SH-SY5Y (cell line): ENCODE data around the gene SEMA4D.

Experiments used
- GATA2 ChIP-seq: IDR thresholded peaks from 2 replicates; pipeline ENCODE4 v1.6.1; 2011; ENCODE audit warnings: mild to moderate bottlenecking, low read depth, low read length
- GATA3 ChIP-seq: IDR thresholded peaks from 2 replicates; pipeline ENCODE4 v1.6.1; 2011; ENCODE audit warnings: low read depth, mild to moderate bottlenecking, low read length, moderate library complexity

The SEMA4D gene

DNA sequence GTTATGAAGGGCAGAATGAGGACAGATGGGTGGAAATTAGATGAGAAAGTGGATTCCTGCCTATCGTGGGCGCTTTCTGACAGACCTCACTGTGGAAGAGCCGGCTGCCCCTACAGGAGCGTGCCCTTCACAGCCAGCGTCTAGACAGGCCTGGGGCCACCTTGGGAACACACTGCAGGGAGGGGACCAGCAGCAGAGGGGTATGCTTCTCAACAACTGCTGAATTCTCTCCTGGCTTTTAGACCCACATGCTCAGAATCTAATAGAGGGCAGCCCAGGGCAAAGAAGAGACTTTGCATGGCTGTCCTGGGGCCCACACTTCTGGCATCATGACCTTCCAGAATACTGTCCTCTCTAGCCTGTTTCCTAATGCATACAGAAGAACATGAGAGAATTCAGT is 2.1 kb upstream of the SEMA4D start:
- no peak for TF ChIP-seq GATA3
- TF ChIP-seq GATA2: no peak

DNA sequence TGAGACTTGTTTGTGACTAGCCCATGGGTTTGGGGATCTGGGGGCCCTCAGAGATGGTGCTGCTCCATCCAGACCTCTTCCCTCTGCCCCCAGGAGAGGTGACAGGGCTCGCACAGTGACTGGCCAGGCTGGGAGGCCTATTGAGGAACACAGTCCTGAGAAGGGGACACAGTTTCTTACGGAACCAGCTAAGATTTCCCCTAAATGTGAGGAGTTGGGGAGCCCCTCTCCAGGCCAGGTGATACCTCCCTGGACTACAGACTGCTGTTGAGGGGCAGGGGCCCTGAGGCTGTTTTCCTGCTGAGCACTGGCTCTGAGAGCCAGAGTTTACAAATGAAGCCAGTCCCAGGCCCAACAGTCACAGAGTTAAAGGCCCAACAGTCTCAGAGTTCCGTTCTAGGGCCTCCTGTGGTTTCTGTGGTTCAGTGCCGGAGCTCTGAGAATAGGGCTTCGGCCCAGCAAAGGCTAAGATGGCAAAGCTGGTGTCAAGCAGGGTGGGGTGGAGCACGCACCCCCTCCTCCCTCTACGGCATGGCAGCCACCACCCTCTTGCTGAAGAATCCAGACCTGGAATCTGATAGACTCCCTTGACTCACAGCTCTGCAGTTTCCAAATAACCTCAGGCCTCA is 1.1 kb upstream of the SEMA4D start:
- TF ChIP-seq GATA2 (no peak), GATA3 (no peak)

DNA sequence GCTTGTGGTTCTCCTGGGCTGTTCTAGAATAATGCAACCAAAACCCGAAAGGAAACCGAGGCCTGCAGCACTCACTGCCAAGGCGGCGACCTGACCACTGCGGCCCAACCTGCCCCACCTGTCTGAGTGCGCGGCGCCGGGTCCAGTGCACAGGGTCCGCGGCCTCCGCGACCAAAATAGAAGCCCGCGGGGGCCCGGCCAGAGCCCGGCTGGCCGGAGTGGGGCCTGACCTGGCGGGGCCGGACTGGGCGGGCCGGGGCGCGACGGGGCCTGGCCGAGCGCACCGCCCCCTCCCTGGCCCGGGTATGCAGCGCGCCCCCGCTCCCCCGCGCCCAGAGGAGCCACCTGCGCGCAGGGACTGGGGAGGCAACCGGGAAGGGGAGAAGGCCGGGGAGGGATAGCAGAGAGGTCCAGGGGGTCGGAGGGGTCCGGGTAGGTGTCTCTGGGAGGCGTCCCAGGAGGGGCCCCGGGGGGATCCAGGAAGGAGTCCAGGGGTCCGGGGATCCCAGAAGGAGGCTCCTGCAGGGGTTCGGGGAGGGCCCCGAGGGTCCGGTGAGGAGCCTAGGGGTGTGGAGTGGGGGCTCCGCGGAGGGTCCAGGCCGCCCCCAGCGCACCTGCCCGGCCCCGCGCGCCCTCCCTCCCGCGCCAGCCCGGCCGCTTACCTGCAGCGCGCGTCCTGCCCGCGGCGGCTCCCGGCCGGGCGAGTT is 503 bp downstream of the SEMA4D start:
- TF ChIP-seq GATA3: no peak
- TF ChIP-seq GATA2: no peak

DNA sequence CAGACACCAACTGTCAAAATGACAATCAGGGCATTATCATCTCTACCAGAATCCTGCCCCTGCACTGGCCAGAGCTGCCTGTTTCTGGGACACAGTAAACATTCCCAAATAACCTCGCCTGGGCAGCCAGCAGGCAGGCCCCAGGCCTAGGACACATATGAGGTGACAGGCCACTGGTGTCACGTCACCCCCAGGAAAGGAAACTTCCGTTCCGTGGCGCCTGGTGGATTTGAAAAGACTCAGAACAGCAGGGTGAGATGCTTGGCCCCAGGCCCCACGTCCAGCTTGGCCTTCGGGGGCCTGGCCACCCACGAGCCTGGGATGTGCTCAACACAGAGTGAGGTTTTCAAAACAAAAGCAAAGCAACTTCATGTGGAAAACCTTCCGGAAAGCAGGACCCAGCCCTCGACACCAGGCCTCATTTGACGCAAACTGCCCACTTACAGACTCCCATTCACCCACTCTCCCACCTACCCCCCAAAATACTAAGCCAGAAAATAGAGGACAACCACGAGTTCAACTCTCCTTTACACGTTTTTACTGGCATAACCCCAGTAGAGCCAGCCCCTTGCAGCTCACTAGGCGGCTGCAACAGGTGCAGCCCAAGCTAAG is 1.2 kb downstream of the SEMA4D start:
- TF ChIP-seq GATA3: no peak
- TF ChIP-seq GATA2: no peak

DNA sequence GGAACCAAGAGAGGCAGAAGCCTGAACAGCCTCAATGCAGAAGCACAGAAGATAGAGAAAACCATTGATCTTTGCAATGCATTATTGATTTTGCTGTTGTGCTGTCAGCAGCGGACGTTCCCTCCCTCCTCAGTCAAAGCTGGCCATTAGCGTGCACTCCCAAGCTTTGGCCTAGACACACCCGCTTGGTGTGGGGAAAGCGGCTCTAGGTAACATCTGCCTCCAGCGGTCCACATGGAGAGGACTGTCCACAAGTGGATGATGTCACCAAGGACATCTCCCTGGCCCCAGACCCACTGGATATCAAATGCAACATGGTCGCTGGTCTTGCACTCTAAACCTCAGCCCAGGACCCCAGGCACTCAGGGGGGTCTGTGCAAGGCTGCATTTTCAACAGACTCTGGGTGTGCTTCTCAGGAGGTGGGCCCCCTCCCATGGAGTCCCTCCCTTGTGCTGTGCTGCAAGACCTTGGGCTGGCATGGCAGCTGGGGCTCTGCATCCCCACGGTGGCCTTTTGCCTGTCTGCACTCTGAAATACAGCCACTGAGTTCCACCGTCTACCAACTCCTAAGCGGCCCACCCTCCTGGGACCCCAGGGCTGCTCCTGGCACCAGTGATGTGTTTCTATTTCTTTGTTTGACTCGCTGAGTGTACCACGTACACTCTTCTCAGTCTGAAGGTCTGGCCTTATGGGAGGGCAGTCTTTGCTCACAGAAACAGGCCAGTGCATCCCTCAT is 1.9 kb downstream of the SEMA4D start:
- no peak for TF ChIP-seq GATA2
- no peak for TF ChIP-seq GATA3

DNA sequence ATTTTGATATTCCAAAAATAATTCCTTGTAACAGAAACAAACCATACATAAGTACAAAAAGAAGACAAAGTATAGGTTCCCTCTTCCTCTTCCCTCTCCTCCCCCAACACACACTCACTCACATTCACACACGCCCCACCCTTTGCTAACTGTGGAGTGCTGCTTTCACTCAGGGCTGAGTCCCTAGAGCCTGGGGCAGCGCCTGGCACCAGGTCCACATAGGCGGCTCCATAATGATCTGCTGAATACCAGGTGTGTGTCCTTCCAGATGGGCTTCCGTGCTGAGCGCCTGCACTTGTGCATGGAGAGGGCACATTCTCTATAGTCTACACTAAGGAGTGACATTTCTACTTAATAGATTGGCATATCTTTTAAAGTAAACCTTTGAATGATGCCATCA is 3.7 kb downstream of the SEMA4D start:
- no peak for TF ChIP-seq GATA2
- no peak for TF ChIP-seq GATA3

DNA sequence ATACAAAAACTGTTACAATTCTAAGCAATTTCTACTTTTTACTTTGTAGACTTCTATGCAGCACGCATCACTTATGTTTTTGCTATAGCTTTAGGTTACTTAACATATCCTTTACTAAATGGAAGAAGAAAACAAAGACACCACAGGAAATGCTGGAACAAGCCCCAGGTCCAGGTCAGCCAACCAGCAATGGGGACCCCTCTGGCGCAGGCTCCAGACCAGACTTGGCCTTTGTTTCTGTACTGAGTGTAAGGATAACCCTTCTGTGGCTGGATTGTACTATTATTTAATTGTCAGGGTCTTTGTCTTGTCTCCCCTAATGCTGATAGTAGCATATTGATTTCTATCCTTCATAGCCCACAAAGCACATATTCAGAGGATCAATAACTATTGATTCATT is 4.2 kb downstream of the SEMA4D start:
- TF ChIP-seq GATA3 (no peak), GATA2 (no peak)

DNA sequence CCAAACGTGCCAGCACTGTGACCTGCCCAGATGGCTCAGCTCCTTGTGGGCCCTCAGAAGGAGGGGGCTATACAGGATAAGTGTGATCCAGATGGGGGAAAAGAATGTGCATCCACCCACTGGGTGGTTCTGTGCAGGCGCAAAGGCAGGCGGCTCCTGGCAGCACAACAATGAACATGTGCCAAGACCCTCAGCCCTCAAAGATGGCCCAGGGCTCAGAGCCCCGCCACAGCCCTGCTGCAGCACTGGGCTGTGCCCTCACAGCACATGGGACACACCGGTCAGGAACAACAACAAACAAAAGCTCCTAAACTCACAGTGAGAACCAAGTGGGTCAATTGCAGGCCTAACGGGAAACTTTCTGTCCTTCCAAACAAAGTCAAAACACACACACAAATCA is 4.7 kb downstream of the SEMA4D start:
- no peak for TF ChIP-seq GATA2
- no peak for TF ChIP-seq GATA3

DNA sequence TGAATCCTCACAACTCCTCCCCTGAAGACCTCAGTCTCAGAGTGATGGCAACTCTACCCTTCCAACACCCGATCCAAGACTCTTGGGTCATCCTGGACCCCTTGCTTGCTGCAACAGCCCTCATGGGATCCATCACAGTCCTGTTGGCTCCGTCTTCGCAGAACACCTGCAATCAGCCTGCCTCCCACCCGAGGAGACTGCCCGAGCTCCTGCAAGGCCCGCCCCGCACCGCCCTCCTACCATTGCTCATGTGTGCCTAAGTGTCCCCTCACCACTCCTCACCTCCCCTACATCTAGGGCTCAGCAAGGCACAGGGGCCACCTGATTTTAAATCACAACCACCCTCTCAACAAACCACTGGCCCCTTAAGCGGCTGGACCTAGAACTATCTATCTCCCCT is 5.3 kb downstream of the SEMA4D start:
- TF ChIP-seq GATA3 (no peak), GATA2 (no peak)

DNA sequence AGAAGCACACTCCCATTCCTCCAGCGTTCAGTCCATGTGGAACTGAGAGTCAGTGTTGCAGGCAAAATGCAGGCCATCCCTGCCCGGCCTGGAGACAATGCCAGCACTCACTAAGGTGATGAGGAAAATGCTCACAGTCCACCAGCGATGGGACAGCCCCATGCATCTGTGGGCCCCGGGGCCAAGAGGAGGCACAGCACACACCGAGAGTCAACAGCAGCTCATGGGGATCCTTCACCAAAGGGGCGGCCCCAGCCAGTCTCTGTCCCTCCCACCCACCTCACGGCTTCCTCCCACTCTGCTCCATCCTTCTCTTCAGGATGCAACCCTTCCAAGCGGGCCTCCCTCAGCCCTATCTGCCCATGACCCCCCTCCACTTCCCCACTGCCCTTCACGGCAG is 6.2 kb downstream of the SEMA4D start:
- TF ChIP-seq GATA3: no peak
- TF ChIP-seq GATA2: no peak

DNA sequence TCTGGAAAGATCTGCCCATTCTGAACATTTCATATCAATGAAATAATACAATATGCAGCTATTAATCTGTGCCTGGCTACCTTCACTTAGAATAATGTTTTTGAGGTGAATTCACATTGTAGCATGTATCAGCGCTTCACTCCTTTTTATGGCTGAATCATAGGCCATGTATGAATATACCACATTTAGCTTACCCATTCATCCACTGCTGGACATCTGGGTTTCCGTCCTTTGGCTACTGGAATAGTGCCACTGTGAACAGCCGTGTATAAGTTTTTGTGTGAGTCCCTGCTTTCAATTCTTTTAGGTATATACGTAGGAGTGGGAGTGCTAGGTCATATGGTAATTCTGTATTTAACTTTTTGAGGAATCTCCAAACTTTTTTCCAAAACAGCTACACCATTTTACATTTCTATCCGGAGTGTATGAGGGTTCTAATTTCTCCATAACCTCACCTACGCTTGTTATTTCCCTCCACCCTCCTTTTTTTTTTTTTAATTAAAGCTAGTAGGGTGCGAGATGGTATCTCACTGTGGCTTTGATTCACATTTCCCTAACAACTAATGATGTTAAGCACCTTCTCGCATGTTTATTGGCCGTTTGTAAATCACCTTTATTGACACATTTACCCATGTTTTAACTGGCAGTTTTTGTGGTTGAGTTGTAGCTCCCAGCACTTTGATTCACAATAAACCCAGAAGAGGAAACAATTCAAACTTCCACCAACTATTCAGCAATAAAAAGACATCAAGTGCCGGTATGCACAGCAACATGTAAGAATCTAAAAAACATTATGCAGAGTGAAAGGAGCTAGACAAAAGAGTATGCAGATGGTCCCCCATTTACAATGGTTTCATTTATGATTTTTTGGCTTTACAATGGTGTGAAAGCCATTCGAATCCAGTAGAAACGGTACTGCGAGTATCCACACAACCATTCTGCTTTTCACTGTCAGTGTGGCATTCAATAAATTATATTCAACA is 8.1 kb downstream of the SEMA4D start:
- TF ChIP-seq GATA2 (no peak), GATA3 (no peak)

DNA sequence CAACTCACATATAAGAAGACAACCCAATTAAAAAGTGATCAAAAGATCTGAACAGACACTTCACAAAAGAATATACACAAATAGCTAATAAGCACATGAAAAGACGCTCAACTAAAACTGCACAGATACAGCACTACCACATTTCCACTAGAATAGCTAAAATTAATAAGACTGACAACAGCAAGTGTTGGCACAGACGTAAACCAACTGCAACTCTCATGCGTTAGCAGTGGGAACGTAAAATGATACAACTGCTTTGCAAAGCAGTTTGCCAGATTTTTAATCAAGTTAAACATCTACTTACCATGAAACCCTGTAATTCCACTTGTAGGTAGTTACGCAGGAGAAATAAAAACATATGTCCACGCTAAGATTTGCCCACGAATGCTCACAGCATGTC is 9.0 kb downstream of the SEMA4D start:
- TF ChIP-seq GATA2 (no peak), GATA3 (no peak)

DNA sequence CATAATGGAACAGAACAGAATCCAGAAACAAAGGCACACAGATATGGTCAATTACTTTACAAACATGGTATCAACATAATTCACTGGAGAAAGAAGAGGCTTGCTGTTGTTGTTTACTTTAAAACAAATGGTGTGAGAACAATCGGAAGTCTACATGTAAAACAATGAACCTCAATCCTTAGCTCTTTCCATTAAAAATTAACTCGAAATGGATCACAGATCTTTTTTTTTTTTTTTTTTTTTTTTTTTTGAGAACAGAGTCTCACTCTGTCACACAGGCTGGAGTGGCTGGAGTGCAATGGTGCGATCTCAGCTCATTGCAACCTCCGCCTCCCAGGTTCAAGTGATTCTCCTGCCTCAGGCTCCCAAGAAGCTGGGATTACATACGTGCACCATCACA is 9.8 kb downstream of the SEMA4D start:
- TF ChIP-seq GATA2 (no peak), GATA3 (no peak)

DNA sequence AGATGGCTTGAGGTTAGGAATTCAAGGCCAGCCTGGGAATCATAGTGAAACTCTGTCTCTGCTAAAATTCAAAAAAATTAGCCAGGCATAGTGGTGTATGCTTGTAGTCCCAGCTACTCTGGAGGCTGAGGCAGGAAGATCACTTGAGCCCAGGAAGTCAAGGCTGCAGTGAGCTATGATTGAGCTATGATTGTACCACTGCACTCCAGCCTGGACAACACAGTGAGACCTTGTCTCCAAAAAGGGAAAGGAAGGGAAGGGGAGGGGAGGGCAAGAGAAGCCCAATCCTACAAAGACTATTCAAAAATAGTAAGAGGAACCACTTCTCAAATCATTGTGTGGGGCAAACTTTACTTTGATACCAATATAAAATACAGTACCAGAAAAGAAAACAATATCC is 11.2 kb downstream of the SEMA4D start:
- TF ChIP-seq GATA2: no peak
- no peak for TF ChIP-seq GATA3

DNA sequence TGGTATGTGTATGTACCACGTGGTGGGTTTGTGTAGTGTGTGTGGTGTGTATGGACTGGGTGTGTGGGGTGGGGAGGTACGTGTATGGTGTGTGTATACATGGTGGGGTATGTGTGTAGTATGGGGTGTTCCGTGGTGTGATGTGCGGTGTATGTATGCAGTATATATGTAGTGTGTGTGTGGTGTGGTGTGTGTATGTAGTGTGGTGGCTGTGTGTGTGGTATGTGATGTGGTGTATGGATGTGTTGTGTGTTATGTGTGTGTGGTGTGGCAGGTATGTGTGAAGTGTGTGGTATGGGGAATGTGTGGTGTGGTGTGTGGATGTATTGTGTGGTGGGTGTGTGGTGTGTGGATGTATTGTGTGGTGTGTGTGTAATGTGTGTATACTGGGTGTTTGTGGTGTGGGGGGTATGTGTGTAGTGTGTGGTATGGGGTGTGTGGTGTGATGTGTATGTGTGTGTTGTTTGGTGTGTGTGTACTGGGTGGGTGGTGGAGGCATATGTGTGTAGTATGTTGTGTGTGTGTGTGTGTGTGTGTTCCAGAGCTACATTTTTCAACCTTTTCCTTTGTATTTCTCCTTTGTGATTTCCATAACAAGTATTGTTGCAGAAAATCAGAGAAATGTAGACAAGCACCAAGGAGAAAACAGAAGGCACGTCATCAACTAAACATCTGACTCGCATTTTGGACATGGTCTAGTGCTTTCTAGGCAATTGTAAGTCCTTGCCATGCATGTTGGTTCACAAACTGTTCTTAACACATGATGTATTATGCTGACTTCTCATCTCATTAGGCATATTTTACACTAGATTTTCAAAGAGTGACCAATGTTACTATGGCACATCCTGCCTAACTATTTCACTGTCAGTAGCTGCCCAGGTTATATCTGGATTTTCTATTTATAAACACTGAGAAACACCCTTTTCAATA is 13.2 kb downstream of the SEMA4D start:
- TF ChIP-seq GATA3 (no peak), GATA2 (no peak)
